HEK293 (cell line): ENCODE data around the gene TLE3.

ENCODE experiments used
- EGR2 ChIP-seq: fragments of 450-650 bp; formaldehyde crosslinking; IDR thresholded peaks from 2 replicates; pipeline ENCODE4 v1.5.1; 2016; ENCODE audit warnings: low read depth, missing biosample characterization, missing genetic modification characterization
- GLI2 ChIP-seq: fragments of 450-650 bp; formaldehyde crosslinking; IDR thresholded peaks from 2 replicates; pipeline ENCODE4; 2017; ENCODE audit warnings: missing biosample characterization, missing genetic modification characterization, low read depth, borderline replicate concordance
- GLI4 ChIP-seq: fragments of 450-650 bp; formaldehyde crosslinking; IDR thresholded peaks from 2 replicates; pipeline ENCODE4 v1.5.1; 2016; ENCODE audit warnings: missing biosample characterization, missing genetic modification characterization
- MZF1 ChIP-seq: fragments of 450-650 bp; formaldehyde crosslinking; IDR thresholded peaks from 2 replicates; pipeline ENCODE4 v1.5.1; 2017; ENCODE audit warnings: missing biosample characterization, missing genetic modification characterization, borderline replicate concordance
- ZBTB21 ChIP-seq: fragments of 450-650 bp; formaldehyde crosslinking; IDR thresholded peaks from 2 replicates; pipeline ENCODE4 v1.5.1; 2017; ENCODE audit warnings: missing biosample characterization, missing genetic modification characterization
- ZFP3 ChIP-seq: fragments of 450-650 bp; formaldehyde crosslinking; IDR thresholded peaks from 2 replicates; pipeline ENCODE4 v1.5.1; 2016; ENCODE audit warnings: low read depth, missing biosample characterization, missing genetic modification characterization
- ZNF121 ChIP-seq: fragments of 450-650 bp; formaldehyde crosslinking; IDR thresholded peaks from 2 replicates; pipeline ENCODE4 v1.5.1; 2016; ENCODE audit warnings: missing biosample characterization, missing genetic modification characterization
- ZNF132 ChIP-seq: fragments of 450-650 bp; formaldehyde crosslinking; IDR thresholded peaks from 2 replicates; pipeline ENCODE4 v1.5.1; 2017; ENCODE audit warnings: missing biosample characterization, missing genetic modification characterization, borderline replicate concordance
- ZNF174 ChIP-seq: fragments of 450-650 bp; formaldehyde crosslinking; IDR thresholded peaks from 2 replicates; pipeline ENCODE4 v1.5.0; 2017; ENCODE audit warnings: missing biosample characterization, mild to moderate bottlenecking, missing genetic modification characterization
- ZNF292 ChIP-seq: fragments of 450-650 bp; formaldehyde crosslinking; IDR thresholded peaks from 2 replicates; pipeline ENCODE4 v1.5.1; 2016; ENCODE audit warnings: low read depth, missing biosample characterization, missing genetic modification characterization, borderline replicate concordance
- ZNF302 ChIP-seq: fragments of 450-650 bp; formaldehyde crosslinking; IDR thresholded peaks from 2 replicates; pipeline ENCODE4 v1.5.1; 2016; ENCODE audit warnings: missing biosample characterization, missing genetic modification characterization, low read depth
- ZNF324 ChIP-seq: fragments of 450-650 bp; formaldehyde crosslinking; IDR thresholded peaks from 2 replicates; pipeline ENCODE4 v1.5.1; 2016; ENCODE audit warnings: missing biosample characterization, missing genetic modification characterization
- ZNF416 ChIP-seq: fragments of 450-650 bp; formaldehyde crosslinking; IDR thresholded peaks from 2 replicates; pipeline ENCODE4 v1.5.1; 2016; ENCODE audit warnings: missing biosample characterization, missing genetic modification characterization
- ZNF423 ChIP-seq: fragments of 450-650 bp; formaldehyde crosslinking; IDR thresholded peaks from 2 replicates; pipeline ENCODE4 v1.5.1; 2016; ENCODE audit warnings: missing biosample characterization, missing genetic modification characterization
- ZNF473 ChIP-seq: fragments of 450-650 bp; formaldehyde crosslinking; IDR thresholded peaks from 2 replicates; pipeline ENCODE4 v1.5.1; 2017; ENCODE audit warnings: missing biosample characterization, missing genetic modification characterization
- ZNF514 ChIP-seq: fragments of 450-650 bp; formaldehyde crosslinking; IDR thresholded peaks from 2 replicates; pipeline ENCODE4 v1.5.1; 2016; ENCODE audit warnings: missing biosample characterization, missing genetic modification characterization
- ZNF558 ChIP-seq: fragments of 450-650 bp; formaldehyde crosslinking; IDR thresholded peaks from 2 replicates; pipeline ENCODE4 v1.5.1; 2016; ENCODE audit warnings: missing biosample characterization, missing genetic modification characterization
- ZNF664 ChIP-seq: fragments of 450-650 bp; formaldehyde crosslinking; IDR thresholded peaks from 2 replicates; pipeline ENCODE4 v1.5.1; 2016; ENCODE audit warnings: missing biosample characterization, missing genetic modification characterization
- ZNF670 ChIP-seq: fragments of 450-650 bp; formaldehyde crosslinking; IDR thresholded peaks from 2 replicates; pipeline ENCODE4 v1.5.1; 2016; ENCODE audit warnings: missing biosample characterization, missing genetic modification characterization, low read depth
- ZNF843 ChIP-seq: fragments of 450-650 bp; formaldehyde crosslinking; IDR thresholded peaks from 2 replicates; pipeline ENCODE4 v1.5.1; 2016; ENCODE audit warnings: missing biosample characterization, missing genetic modification characterization
- ZSCAN23 ChIP-seq: fragments of 450-650 bp; formaldehyde crosslinking; IDR thresholded peaks from 2 replicates; pipeline ENCODE4 v1.5.1; 2016; ENCODE audit warnings: missing biosample characterization, missing genetic modification characterization
- TF ChIP-seq, protein P1 (sequence below): fragments of 450-650 bp; formaldehyde crosslinking; IDR thresholded peaks from 2 replicates; pipeline ENCODE4 v1.5.1; 2016; ENCODE audit warnings: missing biosample characterization, missing genetic modification characterization
- TF ChIP-seq, protein P2 (sequence below): fragments of 450-650 bp; formaldehyde crosslinking; IDR thresholded peaks from 2 replicates; pipeline ENCODE4 v1.5.1; 2016; ENCODE audit warnings: missing biosample characterization, missing genetic modification characterization
- TF ChIP-seq, protein P3 (sequence below): fragments of 450-650 bp; formaldehyde crosslinking; IDR thresholded peaks from 2 replicates; pipeline ENCODE4 v1.5.1; 2016; ENCODE audit warnings: missing biosample characterization, missing genetic modification characterization, borderline replicate concordance
- TF ChIP-seq, protein P4 (sequence below): fragments of 450-650 bp; formaldehyde crosslinking; IDR thresholded peaks from 2 replicates; pipeline ENCODE4 v1.5.1; 2016; ENCODE audit warnings: missing biosample characterization, missing genetic modification characterization
- TF ChIP-seq, protein P5 (sequence below): fragments of 450-650 bp; formaldehyde crosslinking; IDR thresholded peaks from 2 replicates; pipeline ENCODE4 v1.5.1; 2016; ENCODE audit warnings: missing biosample characterization, missing genetic modification characterization
- TF ChIP-seq, protein P6 (sequence below): fragments of 450-650 bp; formaldehyde crosslinking; IDR thresholded peaks from 2 replicates; pipeline ENCODE4 v1.5.1; 2016; ENCODE audit warnings: missing biosample characterization, missing genetic modification characterization

Gene TLE3

DNA sequence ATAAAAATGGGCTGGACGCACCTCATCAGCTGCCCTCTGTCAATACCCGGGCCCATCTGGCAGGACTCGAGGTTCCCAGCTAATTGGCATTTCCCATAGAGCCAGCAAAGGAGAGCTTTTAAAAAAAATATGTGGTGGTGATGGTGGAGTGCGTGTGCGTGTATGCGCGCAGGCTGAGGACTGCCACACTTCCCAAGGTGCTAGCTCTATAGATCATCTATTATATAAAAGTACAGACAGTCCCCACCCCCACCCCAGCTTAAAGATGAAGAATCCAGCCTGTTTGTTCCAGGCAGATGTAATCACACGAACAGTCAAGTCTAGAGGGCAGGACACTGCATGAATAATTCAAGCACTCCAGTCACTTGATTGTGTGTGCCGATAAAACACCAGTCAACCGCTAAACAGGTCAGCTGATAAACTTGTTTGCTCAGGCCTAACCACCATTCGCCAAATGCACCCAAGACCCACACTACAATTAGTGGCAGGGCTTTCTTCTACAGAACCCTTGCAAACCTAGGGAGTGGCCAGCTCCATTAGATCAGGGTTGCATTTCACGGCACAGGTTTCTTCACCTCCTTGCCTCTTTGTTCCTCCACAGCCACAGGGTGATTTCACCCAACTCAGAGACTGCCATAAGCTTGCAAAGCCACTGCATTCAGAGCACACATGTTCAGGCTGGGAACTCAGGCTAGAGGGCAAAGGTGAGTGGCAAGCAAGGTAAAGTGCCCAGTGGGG is 5.8 kb downstream of the TLE3 start (continued):
- 0 out of 2 replicates have a peak, but pooled peaks have one; percentile 55 for TF ChIP-seq ZSCAN23
- no peak for TF ChIP-seq ZFP3
- TF ChIP-seq ZNF843 (tag by site-specific recombination), result peak; percentile 84
- TF ChIP-seq ZNF664 (tag by site-specific recombination), result no peak
- TF ChIP-seq ZNF292 (tag by site-specific recombination), result no peak
- TF ChIP-seq ZNF416, result no peak
- TF ChIP-seq, protein P1, sequence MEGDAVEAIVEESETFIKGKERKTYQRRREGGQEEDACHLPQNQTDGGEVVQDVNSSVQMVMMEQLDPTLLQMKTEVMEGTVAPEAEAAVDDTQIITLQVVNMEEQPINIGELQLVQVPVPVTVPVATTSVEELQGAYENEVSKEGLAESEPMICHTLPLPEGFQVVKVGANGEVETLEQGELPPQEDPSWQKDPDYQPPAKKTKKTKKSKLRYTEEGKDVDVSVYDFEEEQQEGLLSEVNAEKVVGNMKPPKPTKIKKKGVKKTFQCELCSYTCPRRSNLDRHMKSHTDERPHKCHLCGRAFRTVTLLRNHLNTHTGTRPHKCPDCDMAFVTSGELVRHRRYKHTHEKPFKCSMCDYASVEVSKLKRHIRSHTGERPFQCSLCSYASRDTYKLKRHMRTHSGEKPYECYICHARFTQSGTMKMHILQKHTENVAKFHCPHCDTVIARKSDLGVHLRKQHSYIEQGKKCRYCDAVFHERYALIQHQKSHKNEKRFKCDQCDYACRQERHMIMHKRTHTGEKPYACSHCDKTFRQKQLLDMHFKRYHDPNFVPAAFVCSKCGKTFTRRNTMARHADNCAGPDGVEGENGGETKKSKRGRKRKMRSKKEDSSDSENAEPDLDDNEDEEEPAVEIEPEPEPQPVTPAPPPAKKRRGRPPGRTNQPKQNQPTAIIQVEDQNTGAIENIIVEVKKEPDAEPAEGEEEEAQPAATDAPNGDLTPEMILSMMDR (tag by site-specific recombination), result no peak
- peak; percentile 57 for TF ChIP-seq EGR2 (tag by site-specific recombination)
- TF ChIP-seq ZNF514 (tag by site-specific recombination), result no peak
- TF ChIP-seq, protein P2, sequence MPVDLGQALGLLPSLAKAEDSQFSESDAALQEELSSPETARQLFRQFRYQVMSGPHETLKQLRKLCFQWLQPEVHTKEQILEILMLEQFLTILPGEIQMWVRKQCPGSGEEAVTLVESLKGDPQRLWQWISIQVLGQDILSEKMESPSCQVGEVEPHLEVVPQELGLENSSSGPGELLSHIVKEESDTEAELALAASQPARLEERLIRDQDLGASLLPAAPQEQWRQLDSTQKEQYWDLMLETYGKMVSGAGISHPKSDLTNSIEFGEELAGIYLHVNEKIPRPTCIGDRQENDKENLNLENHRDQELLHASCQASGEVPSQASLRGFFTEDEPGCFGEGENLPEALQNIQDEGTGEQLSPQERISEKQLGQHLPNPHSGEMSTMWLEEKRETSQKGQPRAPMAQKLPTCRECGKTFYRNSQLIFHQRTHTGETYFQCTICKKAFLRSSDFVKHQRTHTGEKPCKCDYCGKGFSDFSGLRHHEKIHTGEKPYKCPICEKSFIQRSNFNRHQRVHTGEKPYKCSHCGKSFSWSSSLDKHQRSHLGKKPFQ (tag by site-specific recombination), result peak; percentile 74
- TF ChIP-seq, protein P3, sequence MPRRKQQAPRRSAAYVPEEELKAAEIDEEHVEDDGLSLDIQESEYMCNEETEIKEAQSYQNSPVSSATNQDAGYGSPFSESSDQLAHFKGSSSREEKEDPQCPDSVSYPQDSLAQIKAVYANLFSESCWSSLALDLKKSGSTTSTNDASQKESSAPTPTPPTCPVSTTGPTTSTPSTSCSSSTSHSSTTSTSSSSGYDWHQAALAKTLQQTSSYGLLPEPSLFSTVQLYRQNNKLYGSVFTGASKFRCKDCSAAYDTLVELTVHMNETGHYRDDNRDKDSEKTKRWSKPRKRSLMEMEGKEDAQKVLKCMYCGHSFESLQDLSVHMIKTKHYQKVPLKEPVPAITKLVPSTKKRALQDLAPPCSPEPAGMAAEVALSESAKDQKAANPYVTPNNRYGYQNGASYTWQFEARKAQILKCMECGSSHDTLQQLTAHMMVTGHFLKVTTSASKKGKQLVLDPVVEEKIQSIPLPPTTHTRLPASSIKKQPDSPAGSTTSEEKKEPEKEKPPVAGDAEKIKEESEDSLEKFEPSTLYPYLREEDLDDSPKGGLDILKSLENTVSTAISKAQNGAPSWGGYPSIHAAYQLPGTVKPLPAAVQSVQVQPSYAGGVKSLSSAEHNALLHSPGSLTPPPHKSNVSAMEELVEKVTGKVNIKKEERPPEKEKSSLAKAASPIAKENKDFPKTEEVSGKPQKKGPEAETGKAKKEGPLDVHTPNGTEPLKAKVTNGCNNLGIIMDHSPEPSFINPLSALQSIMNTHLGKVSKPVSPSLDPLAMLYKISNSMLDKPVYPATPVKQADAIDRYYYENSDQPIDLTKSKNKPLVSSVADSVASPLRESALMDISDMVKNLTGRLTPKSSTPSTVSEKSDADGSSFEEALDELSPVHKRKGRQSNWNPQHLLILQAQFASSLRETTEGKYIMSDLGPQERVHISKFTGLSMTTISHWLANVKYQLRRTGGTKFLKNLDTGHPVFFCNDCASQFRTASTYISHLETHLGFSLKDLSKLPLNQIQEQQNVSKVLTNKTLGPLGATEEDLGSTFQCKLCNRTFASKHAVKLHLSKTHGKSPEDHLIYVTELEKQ (tag by site-specific recombination), result peak; percentile 90; the same call in 1 of the 2 replicates
- no peak for TF ChIP-seq ZNF670 (tag by site-specific recombination)
- no peak for TF ChIP-seq ZNF174 (tag by site-specific recombination)
- 0 out of 2 replicates have a peak, but pooled peaks have one; percentile 29 for TF ChIP-seq ZNF324
- no peak for TF ChIP-seq ZNF423
- no peak for TF ChIP-seq ZNF473 (tag by site-specific recombination)
- no peak for TF ChIP-seq ZNF302 (tag by site-specific recombination)
- TF ChIP-seq ZNF132 (tag by site-specific recombination), result no peak
- TF ChIP-seq ZNF121 (tag by site-specific recombination), result no peak
- TF ChIP-seq, protein P4, sequence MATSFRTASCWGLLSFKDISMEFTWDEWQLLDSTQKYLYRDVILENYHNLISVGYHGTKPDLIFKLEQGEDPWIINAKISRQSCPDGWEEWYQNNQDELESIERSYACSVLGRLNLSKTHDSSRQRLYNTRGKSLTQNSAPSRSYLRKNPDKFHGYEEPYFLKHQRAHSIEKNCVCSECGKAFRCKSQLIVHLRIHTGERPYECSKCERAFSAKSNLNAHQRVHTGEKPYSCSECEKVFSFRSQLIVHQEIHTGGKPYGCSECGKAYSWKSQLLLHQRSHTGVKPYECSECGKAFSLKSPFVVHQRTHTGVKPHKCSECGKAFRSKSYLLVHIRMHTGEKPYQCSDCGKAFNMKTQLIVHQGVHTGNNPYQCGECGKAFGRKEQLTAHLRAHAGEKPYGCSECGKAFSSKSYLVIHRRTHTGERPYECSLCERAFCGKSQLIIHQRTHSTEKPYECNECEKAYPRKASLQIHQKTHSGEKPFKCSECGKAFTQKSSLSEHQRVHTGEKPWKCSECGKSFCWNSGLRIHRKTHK, result no peak
- TF ChIP-seq MZF1, result 0 out of 2 replicates have a peak, but pooled peaks have one; percentile 43
- no peak for TF ChIP-seq GLI4 (tag by site-specific recombination)
- TF ChIP-seq, protein P5, sequence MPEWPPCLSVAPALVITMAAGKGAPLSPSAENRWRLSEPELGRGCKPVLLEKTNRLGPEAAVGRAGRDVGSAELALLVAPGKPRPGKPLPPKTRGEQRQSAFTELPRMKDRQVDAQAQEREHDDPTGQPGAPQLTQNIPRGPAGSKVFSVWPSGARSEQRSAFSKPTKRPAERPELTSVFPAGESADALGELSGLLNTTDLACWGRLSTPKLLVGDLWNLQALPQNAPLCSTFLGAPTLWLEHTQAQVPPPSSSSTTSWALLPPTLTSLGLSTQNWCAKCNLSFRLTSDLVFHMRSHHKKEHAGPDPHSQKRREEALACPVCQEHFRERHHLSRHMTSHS (tag by site-specific recombination), result peak; percentile 31; the same call in 1 of the 2 replicates
- no peak for TF ChIP-seq ZBTB21
- TF ChIP-seq, protein P6, sequence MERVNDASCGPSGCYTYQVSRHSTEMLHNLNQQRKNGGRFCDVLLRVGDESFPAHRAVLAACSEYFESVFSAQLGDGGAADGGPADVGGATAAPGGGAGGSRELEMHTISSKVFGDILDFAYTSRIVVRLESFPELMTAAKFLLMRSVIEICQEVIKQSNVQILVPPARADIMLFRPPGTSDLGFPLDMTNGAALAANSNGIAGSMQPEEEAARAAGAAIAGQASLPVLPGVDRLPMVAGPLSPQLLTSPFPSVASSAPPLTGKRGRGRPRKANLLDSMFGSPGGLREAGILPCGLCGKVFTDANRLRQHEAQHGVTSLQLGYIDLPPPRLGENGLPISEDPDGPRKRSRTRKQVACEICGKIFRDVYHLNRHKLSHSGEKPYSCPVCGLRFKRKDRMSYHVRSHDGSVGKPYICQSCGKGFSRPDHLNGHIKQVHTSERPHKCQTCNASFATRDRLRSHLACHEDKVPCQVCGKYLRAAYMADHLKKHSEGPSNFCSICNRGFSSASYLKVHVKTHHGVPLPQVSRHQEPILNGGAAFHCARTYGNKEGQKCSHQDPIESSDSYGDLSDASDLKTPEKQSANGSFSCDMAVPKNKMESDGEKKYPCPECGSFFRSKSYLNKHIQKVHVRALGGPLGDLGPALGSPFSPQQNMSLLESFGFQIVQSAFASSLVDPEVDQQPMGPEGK (tag by site-specific recombination), result peak; percentile 84
- peak; percentile 77; the same call in 1 of the 2 replicates for TF ChIP-seq GLI2 (tag by site-specific recombination)
- TF ChIP-seq ZNF558 (tag by site-specific recombination), result no peak
